ENCODE measurements around the gene PTPRD.
"Not testable (repeated sequence)": the region's sequence is repeated elsewhere in the genome, so short reads cannot be mapped to it uniquely, and the experiment has no call there.

PTPRD gene

GRCh38 chr9:9396518-9396917 lies 1216.3 kb downstream of the PTPRD start:
- no peak for DNase-seq (ENCODE audit: low read depth in 1 of 2, low spot score in 1 of 2)

GRCh38 chr9:9395539-9395938 lies 1217.3 kb downstream of the PTPRD start:
- DNase-seq (ENCODE audit: low read depth in 1 of 2, low spot score in 1 of 2), result no peak

DNA sequence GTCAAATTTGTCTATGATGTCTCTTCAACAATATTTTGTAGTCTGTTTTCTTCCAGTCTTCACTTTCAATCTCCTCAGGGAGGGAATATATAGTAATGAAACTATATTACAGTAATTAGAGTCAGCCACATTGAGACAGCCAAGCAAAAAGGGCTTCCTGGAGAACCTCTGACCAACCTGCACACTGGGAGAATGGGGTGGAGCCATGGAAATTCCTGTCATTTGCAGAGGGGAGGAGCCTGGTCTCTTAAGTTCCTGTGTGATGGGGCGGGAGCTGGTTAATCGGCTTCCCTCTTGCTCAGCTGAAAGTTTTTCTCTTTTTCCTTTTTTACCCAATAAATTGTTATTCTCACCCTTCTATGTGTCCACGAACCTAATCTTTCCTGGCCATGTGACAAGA lies 1220.0 kb downstream of the PTPRD start:
- DNase-seq (ENCODE audit: low read depth in 1 of 2, low spot score in 1 of 2), result no peak

- no peak for DNase-seq (ENCODE audit: low read depth in 1 of 2, low spot score in 1 of 2)
Observed at GRCh38 chr9:9389904-9390303, 1222.9 kb downstream of the PTPRD start.

GRCh38 chr9:9387511-9388115 lies 1225.2 kb downstream of the PTPRD start:
- DNase-seq (ENCODE audit: low read depth in 1 of 2, low spot score in 1 of 2), result no peak

DNA sequence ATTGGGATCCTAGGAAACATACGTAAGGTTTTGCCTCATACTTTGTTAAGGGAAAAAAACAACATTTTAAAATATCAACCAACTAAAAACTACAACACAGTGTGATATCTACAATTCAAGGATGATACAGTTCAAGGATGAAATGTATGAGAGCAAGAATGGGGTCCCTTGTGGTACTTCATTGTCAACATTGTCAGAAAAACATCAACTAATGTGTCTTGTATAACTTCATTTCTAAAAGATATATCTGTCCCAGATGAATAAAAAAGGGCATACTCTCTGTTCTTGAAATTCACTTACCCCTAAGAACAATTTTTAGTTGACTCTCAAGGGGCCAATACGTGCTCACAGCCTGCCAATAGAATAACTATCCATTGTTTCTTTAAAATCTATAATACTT lies 1250.5 kb downstream of the PTPRD start:
- no peak for DNase-seq (ENCODE audit: low read depth in 1 of 2, low spot score in 1 of 2)

GRCh38 chr9:9352877-9353481 lies 1259.8 kb downstream of the PTPRD start:
- DNase-seq (ENCODE audit: low read depth in 1 of 2, low spot score in 1 of 2), result no peak

DNA sequence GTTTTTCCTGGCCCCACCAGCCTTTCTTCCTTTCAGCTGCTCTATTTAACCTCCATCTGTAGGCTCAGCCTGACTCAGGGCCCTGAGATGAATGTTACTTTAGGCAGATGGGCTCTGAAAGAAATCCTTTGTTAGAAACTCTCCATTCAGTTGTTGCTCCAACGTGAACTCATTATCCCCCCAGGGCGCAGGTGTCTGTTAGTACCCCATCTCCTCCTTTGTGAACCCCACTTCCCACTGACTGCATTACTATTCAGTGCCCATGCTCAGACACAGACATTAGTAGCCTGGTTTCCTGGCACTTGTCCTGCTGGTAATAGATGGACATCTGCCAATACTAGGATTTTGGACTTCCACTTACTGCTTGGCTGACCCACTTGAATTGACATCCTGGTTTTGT lies 1271.6 kb downstream of the PTPRD start:
- DNase-seq (ENCODE audit: low read depth in 1 of 2, low spot score in 1 of 2), result no peak

DNA sequence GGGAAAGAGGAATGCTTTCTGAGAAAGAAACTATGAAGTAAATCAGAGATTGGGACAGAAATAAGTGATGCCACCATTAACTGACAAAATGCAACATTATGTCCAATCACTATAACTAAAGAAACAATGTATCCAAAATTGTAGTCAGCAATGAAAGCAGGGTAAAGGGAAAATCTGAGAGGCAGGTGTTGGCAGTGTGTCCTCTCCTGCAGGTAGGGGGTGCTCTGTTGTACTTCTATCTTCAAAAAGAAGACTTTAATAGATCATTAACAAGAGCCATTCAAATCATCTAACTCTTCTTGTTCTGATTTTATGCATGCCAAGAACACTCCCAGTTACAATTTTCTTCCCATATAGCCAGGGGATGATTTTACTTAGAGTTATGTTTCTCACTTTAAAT lies 1275.7 kb downstream of the PTPRD start:
- no peak for DNase-seq (ENCODE audit: low read depth in 1 of 2, low spot score in 1 of 2)

GRCh38 chr9:9326749-9327148 lies 1286.1 kb downstream of the PTPRD start:
- no peak for DNase-seq (ENCODE audit: low read depth in 1 of 2, low spot score in 1 of 2)

DNA sequence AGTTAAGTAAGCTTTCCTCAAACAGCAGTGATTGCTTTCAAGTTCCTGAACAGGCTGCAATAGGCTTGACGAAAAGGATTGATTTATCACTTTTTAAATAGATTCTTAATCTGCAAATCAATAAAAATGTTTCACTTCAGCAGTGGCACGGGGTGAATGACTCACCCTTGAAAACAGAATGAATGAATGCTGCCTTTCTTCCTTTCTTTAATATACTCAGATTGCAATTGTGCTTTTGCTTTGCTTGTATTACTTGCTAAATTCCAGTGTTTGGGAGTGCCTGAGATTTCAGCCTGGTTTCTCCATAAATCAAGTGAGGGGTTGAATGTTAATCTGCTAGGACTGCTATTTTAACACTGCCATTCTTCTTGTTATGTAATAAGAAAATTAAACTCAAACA lies 1293.8 kb downstream of the PTPRD start:
- DNase-seq (ENCODE audit: low read depth in 1 of 2, low spot score in 1 of 2), result no peak

DNA sequence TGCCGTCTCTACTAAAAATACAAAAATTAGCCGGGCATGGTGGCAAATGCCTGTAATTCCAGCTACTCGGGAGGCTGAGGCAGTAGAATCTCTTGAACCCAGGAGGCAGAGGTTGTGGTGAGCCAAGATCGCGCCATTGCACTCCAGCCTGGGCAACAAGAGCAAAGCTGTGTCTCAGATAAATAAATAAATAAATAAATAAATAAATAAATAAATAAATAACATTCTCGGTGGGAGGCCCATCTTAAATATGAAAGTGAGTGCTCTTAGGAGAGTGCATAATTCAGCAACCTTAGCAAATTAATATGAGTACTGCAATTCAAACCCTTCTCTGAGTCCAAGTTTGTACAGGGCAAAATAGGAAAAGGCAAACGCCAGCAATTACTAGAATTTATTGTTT lies 1302.1 kb downstream of the PTPRD start:
- DNase-seq (ENCODE audit: low read depth in 1 of 2, low spot score in 1 of 2), result not testable (repeated sequence)

DNA sequence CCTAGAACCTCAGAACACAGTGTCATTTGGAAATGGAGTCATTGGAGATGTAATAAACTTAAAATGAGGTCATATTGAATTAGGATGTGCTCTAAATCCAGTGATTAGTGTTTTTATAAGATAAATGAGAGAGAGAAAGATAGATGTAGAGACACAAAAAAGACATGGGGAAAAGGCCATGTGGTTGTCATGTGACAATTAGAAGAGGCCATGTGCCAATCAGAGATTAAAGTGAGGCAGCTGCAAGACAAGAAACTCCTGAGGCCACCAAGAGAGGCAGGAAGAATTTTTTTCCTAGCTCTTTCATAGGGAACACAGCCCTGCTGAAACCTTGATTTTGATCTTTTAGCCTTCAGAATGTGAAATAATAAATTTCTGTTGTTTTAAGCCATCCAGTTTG lies 1307.2 kb downstream of the PTPRD start:
- no peak for DNase-seq (ENCODE audit: low read depth in 1 of 2, low spot score in 1 of 2)

GRCh38 chr9:9299134-9299533 lies 1313.7 kb downstream of the PTPRD start:
- DNase-seq (ENCODE audit: low read depth in 1 of 2, low spot score in 1 of 2), result no peak

DNA sequence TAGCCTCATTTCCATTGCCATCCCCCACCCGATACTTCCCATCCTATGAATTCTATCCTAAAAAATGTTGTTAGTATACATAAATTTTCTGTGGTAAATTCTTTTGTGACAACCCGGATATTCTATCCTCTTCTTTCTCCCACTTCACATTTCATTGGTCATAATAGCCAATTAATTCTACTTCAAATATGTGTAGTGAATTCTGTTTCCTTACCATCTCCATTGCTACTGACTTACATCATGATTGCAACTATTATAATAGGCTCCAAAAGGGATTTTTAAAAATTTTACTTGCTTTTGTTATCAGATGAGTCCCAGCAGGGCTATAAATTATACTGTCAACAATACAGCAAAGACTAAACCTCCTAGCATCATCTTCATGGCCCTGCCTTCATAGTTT lies 1326.8 kb downstream of the PTPRD start:
- DNase-seq (ENCODE audit: low read depth in 1 of 2, low spot score in 1 of 2), result no peak

DNA sequence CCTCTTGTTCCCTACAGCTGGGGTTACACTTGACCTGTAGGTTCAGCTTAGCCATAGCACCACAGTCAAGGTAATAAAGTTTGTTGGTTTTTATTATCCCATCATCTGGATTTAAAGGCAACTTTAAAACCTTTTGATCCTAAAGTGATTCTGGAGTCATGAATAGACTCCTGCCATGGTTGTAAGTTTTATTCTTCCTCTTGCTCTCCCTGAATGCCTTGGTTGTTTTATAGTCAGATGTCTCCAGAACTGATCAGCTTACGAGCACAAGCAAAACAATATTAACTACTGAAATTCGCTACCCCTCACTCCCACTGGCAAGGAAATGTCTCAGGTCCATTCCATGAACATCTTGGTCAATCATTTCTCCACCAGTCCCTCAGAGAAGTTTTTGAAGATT lies 1328.6 kb downstream of the PTPRD start:
- no peak for DNase-seq (ENCODE audit: low read depth in 1 of 2, low spot score in 1 of 2)

DNA sequence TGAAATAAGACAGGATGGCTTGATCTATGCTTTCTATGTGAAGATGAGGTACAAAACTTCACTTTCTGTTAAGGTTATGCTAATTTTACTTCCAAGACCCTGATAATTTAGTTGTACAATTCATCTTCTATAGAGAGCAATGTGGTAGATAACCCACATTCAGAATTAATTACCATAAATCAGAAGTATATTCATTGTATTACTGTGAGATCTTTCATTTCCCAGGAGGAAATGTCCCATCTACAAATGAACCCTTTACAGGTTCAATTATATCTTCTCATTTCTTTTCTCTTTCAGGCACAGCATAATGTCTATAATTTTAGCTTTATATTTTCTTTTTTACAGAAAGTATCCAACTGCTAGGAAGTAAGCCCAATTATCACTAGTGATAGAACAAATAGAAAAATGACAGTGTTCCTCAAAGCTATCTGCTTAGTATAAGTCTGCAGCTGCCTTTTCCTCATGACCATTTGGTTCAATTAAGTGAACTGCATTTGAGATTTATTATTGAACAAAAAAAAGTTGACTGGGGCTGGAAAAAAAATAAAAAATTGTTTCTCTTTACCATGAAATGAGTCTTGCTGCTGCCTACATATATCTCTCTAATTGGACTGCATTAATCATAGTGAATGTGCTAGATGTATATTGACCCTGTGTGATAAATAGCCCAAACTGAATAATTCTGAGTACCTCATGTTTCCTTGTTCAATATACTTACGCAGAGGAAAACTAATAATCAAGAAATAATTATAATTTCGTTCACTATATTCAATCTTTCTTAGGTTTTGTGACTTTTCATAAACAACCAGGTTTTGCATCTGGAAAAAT lies 1329.4 kb downstream of the PTPRD start:
- no peak for DNase-seq (ENCODE audit: low read depth in 1 of 2, low spot score in 1 of 2)

- DNase-seq (ENCODE audit: low read depth in 1 of 2, low spot score in 1 of 2), result no peak
Observed at GRCh38 chr9:9275601-9276000, 1337.2 kb downstream of the PTPRD start.

GRCh38 chr9:9257999-9258498 lies 1354.8 kb downstream of the PTPRD start:
- DNase-seq (ENCODE audit: low read depth in 1 of 2, low spot score in 1 of 2), result no peak

- DNase-seq (ENCODE audit: low read depth in 1 of 2, low spot score in 1 of 2), result no peak
Observed at GRCh38 chr9:9246726-9247125, 1366.1 kb downstream of the PTPRD start.

DNA sequence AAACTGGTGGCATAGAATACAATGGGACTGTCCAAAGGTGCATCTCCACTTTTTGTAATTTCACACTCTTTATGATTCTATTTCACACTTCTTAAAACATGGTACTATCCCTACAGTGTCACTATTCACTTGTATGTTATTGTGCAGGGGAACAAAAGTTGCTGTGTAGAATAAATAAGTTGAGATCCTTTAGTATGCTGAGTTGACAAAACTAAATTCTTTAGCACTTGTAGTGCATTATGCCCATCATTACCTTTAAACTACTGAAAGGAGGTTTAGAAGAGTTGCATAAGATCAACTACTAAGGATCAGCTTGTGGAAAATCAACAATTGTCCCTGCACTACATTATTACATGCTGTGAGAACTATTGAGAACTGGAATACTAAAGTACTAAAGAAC lies 1380.9 kb downstream of the PTPRD start:
- DNase-seq (ENCODE audit: low read depth in 1 of 2, low spot score in 1 of 2), result no peak

DNA sequence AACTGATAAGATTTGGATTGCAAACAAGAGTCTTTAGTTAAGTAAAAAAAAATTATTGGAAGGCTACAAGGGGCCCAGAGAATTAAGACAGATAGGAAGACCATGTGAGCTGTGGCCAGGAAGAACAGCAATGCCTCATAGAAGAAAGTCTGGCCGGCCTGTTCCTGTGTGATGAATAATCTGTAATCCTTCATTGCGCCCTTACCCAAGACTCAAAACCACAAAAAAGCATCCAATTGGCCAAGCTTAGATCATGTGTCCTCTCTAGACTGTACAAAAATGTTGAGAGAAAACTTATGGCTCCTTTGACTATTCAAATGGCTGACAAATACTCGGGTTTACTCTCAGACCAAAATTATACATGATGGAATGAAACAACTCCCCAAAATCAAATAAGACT lies 1383.5 kb downstream of the PTPRD start:
- no peak for DNase-seq (ENCODE audit: low read depth in 1 of 2, low spot score in 1 of 2)
